ENCODE measurements around the gene ZNF70.
"Not testable (repeated sequence)": the region's sequence is repeated elsewhere in the genome, so short reads cannot be mapped to it uniquely, and the experiment has no call there.

The ZNF70 gene

GRCh38 chr22:23745791-23746190 is 5.1 kb downstream of the ZNF70 start:
- no peak for TF ChIP-seq CTCF (IDR thresholded peaks at IDR 0.05; ENCODE audit: borderline replicate concordance, control extremely low read depth, extremely low read depth, insufficient read depth, missing control alignments)
- DNase-seq (ENCODE audit: low spot score), result no peak
- in situ Hi-C loops (cut with MboI; ENCODE audit: low sequenced_read_pairs, unreplicated experiment), result no loop called here

DNA sequence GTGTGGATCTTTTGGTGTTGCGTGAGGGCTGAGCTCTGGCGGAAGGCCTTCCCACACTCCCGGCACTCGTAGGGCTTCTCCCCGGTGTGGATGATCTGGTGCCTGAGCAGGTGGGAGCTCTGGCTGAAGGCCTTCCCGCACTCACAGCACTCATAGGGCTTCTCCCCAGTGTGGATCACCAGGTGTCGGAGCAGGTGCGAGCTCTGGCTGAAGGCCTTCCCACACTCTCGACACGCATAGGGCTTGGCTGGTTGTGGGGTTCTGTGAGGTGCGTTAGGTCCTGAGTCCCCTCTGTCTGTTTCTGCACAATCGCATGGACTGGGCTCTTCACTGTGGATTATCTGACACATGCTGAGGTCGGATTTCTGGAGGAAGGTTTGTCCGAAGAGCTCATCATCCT is 6.4 kb downstream of the ZNF70 start:
- in situ Hi-C loops (cut with MboI; ENCODE audit: low sequenced_read_pairs, unreplicated experiment), result no loop called here
- no peak for DNase-seq (ENCODE audit: low spot score)
- TF ChIP-seq CTCF (IDR thresholded peaks at IDR 0.05; ENCODE audit: borderline replicate concordance, control extremely low read depth, extremely low read depth, insufficient read depth, missing control alignments), result no peak

DNA sequence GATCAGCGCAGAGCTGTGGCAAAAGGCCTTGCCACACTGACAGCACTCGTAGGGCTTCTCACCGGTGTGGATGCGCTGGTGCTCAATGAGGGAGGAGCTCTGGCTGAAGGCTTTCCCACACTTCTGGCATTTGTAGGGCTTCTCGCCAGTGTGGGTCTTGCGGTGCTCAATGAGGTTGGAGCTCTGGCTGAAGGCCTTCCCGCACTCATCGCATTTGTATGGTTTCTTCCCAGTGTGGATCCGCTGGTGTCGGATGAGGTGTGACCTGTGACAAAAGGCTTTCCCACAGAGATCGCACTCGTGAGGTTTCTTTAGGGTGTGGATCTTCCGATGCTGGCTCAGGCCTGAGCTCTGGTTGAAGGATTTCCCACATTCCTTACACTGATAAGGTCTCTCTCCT is 6.9 kb downstream of the ZNF70 start:
- TF ChIP-seq CTCF (IDR thresholded peaks at IDR 0.05; ENCODE audit: borderline replicate concordance, control extremely low read depth, extremely low read depth, insufficient read depth, missing control alignments), result no peak
- DNase-seq (ENCODE audit: low spot score), result no peak
- in situ Hi-C loops (cut with MboI; ENCODE audit: low sequenced_read_pairs, unreplicated experiment), result no loop called here

GRCh38 chr22:23743303-23743705 is 7.6 kb downstream of the ZNF70 start:
- TF ChIP-seq CTCF (IDR thresholded peaks at IDR 0.05; ENCODE audit: borderline replicate concordance, control extremely low read depth, extremely low read depth, insufficient read depth, missing control alignments), result no peak
- no peak for DNase-seq (ENCODE audit: low spot score)
- in situ Hi-C loops (cut with MboI; ENCODE audit: low sequenced_read_pairs, unreplicated experiment), result no loop called here

DNA sequence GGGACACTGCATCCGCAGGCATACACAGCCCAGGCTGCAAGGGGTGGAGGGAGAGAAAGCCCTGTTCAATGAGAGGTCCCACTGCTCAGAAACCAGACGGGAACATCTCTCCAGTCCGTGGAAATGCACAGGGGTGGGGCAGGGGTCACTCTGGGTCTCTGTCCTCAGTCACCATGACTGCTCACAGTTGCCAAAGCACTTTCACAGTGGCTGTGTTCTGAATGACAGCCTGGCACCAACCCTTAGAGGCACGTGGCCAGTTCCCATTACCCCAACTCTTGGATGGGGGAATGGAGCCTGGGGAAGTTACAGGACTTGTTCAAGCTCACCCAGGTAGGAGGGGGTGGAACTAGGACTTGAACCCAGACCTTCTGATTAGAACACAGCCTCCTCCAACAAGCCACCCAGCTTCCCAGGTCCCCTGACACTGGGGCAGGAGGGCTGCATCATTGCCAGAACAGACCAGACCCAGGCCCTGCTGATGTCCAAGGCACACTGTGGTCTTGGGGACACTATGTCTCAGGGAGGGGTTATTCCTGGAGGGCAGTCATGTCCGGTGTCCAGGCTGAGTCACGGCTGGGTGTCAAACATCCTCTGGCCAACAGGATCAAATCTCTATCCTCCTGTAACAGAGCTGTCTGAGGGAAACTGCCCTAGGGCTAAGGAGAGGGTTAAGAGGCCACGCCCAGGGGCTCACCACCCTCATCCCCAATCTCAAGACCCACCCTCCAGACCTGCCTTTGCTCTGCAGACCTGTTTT is 8.2 kb downstream of the ZNF70 start:
- in situ Hi-C loops (cut with MboI; ENCODE audit: low sequenced_read_pairs, unreplicated experiment), result no loop called here

GRCh38 chr22:23737696-23738095 is 13.2 kb downstream of the ZNF70 start:
- no peak for TF ChIP-seq CTCF (IDR thresholded peaks at IDR 0.05; ENCODE audit: borderline replicate concordance, control extremely low read depth, extremely low read depth, insufficient read depth, missing control alignments)
- in situ Hi-C loops (cut with MboI; ENCODE audit: low sequenced_read_pairs, unreplicated experiment), result no loop called here
- no peak for DNase-seq (ENCODE audit: low spot score)

More for the DNA sequence above, 8.2 kb downstream of the ZNF70 start:
- TF ChIP-seq CTCF (IDR thresholded peaks at IDR 0.05; ENCODE audit: borderline replicate concordance, control extremely low read depth, extremely low read depth, insufficient read depth, missing control alignments), result no peak
- DNase-seq (ENCODE audit: low spot score), result no peak

- DNase-seq (ENCODE audit: low spot score); in situ Hi-C loops (cut with MboI; ENCODE audit: low sequenced_read_pairs, unreplicated experiment): not testable (repeated sequence)
These were observed 22.8 kb downstream of the ZNF70 start for GRCh38 chr22:23728108-23728507.

Data from GM13976 (cell line).